ENCODE measurements around the gene CIAPIN1. TPM values are rescaled to one million over a fixed set of nuclear protein-coding genes. Genes with fewer than 3 reads are reported as not detected.

CIAPIN1 gene
- 84.8 and 86.7 TPM in 2 replicates for total RNA-seq (2014; rRNA removed; shearing (Covaris generic))

DNA sequence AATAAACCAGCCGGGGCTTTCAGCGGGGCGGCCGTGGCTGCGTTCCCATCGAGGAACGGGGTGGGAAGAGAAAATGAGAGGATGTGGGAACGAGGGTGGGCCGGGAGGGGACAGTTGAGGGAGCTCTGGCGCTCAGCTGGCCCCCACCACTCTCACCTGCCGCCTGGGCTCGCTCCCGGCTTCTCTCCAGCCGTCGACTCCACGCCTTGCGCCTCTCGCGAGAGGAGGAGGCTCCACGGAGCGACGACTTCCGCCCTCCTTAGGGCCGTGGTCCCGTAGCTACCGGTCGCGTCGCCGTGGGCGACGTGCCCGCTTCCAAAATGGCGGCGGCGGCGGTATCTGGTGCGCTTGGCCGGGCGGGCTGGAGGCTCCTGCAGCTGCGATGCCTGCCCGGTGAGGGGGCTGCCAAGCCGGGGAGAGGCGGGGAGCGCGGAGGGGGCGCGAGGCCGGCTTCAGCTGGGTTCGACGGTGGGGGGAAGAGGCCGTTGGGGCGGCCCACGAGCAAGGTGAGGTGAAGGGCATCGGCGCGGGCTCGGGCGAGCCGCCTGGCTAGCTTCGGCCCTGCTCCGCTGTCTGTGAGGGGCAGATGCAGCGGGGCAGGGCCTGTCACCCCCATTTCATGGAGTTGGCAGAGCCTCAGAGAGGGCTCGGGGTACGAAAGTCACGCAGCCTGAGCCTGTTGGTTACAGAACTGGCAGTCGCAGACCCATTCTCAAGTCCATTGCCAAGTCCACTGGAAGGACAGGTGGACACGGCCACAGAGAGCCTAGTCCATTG, at the start of gene CIAPIN1, which contains the start of gene COQ9:
Gene CIAPIN1, minus strand, starts transcription at position 200 of the 777 bp plus-strand sequence. CDS start 6,457 bp downstream, outside the sequence.
Gene COQ9, plus strand, starts transcription at position 294 of the 777 bp plus-strand sequence. Its CDS starts 27 bp downstream, at position 321.

DNA sequence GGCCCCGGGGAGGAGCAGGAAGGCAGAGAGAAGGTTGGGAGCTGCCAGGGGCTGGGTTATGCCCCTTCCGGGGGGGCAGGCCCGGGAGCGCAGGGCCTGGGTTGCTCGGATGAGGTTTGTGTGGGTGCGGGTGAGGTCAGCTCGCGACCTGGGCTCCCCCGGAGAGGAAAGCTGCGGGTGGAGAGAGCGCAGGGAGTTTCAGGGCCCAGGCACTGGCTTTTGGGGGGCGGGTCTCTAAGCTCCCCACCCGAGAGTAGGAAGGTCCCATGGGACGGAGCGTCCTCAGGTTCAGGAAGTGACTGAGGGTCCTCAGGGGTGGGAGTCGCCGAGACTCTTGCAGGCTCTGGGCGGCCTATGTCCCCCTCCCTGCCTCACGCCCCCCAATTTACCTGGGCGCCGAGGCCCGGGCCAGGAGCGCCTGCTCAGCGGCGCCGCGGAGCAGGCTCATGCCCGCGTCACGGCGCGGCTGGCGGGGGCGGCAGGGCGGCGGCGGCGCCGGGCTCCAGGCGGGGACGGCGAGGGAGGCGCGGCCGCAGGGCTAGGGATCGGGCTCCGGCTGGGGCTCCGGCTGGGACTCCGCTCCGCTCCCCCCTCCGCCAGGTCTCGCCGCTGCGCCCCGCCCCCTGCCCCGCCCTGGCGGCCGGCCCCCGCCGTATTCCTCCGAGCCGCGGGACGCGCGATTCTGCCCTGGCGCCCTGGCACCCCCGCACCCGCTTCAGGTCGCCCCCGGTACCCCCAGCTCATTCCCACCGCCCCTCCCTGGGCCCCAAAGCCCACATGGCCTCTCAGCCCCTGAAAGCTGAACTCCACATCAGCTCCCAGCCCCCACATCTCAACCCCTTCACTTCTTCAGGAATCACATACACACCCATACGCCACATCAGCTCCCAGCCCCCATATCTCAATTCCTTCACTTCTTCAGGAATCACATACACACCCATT, 39.0 kb upstream of the CIAPIN1 start, which contains the start of gene DOK4:
Gene DOK4, minus strand, starts transcription at position 578 of the 942 bp plus-strand sequence. CDS start 6,986 bp downstream, outside the sequence.

DNA sequence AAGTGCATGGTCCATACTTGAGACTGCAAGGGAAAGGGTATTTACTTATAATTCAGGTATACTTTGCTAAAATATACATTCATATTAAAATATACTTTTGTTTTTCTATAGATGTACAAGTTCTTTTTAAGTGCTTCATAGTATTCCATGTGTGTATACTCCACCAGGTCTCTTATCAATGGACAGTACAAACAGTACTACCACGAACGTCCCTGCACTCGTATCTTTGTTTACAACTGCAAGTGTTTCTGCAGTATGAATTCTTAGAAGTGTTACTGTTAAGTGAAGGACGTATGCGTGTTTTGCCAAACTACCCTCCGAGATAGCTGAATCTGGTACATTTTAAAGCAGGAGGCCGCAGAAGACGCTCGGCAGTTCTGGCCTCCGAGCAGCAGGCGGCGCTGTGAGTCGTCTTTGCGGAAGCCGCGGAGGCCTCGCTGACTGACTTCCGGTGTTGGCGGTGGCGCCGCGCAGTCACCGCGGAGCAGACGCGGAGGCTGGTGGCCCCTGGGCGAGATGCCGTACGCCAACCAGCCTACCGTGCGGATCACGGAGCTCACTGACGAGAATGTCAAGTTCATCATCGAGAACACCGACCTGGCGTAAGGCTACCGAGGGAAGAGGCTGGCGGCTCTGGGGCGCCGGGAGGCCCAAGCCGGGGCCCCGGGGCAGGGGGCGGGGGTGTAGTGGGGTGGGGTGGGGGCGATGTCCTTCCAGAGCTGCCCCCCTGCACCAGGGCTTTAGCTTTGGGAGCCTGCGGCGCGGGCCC, 15.2 kb upstream of the CIAPIN1 start, which contains the start of gene POLR2C:
Gene POLR2C, plus strand, starts transcription at position 471 of the 769 bp plus-strand sequence. Its CDS starts 46 bp downstream, at position 517.

DNA sequence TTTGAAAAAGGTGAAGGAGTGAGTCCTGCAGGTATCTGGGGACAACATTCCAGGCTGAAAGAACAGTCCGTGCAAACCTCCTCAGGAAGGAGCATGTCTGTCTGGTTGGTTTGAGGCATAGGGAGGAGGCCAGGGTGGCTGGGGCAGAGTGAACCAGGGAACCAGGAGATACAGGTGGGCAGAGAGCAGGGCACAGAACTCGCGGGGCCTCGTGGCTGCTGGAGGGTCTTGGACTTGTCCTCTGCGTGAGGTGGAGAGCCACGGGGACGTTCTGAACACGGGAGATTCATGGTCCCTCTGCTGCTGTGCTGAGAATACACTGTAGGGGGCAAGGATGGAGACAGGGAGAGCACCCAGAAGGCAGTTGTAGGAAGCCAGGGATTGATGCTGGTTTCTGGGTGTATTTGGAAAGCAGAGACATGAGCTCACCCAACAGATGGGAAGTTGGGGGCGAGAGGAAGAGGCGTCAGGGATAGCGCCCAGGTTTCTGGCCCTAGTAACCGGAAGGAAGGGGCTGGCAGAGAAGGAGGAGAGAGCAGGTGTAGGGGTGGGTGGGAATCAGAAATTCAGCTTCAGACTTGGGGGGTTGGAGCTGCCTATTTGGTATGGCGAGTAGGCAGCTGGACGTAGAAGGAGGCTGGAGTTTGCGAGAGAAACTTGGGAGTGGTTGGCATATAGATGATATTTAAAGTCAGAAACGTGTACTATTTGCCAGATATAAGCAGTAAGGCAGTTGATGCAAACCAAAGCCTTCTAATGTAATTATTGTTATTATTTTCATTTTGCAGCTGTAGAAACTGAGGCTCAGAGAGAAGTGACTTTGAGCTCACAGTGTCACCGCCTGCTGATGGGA, 43.0 kb downstream of the CIAPIN1 start, which contains the start of gene CCL17:
Gene CCL17, plus strand, starts transcription at position 803 of the 853 bp plus-strand sequence. CDS start 9,166 bp downstream, outside the sequence.

Other genes with a start within 250 kb of the CIAPIN1 start
- 34.5 and 35.4 TPM in 2 replicates for gene ARL2BP, start 202.1 kb downstream of the CIAPIN1 start, total RNA-seq (2014; rRNA removed; shearing (Covaris generic))
- not detected in 2 replicates for gene PLLP, start 162.7 kb downstream of the CIAPIN1 start, total RNA-seq (2014; rRNA removed; shearing (Covaris generic))
- gene CCL22, start 88.6 kb downstream of the CIAPIN1 start, total RNA-seq (2014; rRNA removed; shearing (Covaris generic)), result not detected in 2 replicates
- 0.13 and 1.1 TPM in 2 replicates for gene CX3CL1, start 74.9 kb downstream of the CIAPIN1 start, total RNA-seq (2014; rRNA removed; shearing (Covaris generic))
- not detected in 2 replicates for gene CCL17, start 42.6 kb downstream of the CIAPIN1 start, total RNA-seq (2014; rRNA removed; shearing (Covaris generic))
- gene COQ9, start 94 bp upstream of the CIAPIN1 start, total RNA-seq (2014; rRNA removed; shearing (Covaris generic)), result 70.1 and 71.0 TPM in 2 replicates
- gene POLR2C, start 15.3 kb upstream of the CIAPIN1 start, total RNA-seq (2014; rRNA removed; shearing (Covaris generic)), result 167 and 186 TPM in 2 replicates
- 18.3 and 22.3 TPM in 2 replicates for gene DOK4, start 39.1 kb upstream of the CIAPIN1 start, total RNA-seq (2014; rRNA removed; shearing (Covaris generic))
- gene CCDC102A, start 89.2 kb upstream of the CIAPIN1 start, total RNA-seq (2014; rRNA removed; shearing (Covaris generic)), result 19.8 and 20.1 TPM in 2 replicates
- 0.15 and 0.61 TPM in 2 replicates for gene ADGRG5, start 95.3 kb upstream of the CIAPIN1 start, total RNA-seq (2014; rRNA removed; shearing (Covaris generic))
- 62.5 and 73.4 TPM in 2 replicates for gene ADGRG1, start 181.2 kb upstream of the CIAPIN1 start, total RNA-seq (2014; rRNA removed; shearing (Covaris generic))
- 0.19 and 0.27 TPM in 2 replicates for gene ADGRG3, start 220.9 kb upstream of the CIAPIN1 start, total RNA-seq (2014; rRNA removed; shearing (Covaris generic))
- gene DRC7, start 247.4 kb upstream of the CIAPIN1 start, total RNA-seq (2014; rRNA removed; shearing (Covaris generic)), result 0.11 TPM in 1 of 2 replicates, not detected in the other